LoVo (cell line): Measurements from ENCODE around the gene CORO1C.

Source experiments
- DNase-seq: peaks from one replicate; pipeline ENCODE4 v3.0.0-alpha.2; 2016; ENCODE audit warnings: low spot score

Gene CORO1C

DNA sequence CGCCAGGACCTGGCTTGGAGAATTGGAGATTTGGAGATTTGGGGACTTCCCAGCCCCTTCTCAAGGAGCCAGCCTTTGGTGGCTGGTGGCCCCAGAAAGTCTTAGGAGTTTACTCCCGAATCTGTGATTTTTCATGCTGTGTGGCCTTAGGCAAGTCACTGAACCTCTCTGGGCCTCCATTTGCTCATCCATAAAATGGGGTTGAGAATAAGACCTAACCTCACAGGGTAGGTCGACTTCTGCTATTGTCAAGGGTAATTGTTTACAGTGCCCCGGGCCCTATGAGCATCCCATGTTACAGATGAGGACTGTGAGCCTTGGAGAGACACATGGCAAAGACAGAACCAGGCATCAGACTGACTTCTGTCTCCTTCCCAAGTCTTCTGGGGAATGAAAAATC, 117.3 kb downstream of the CORO1C start:
- DNase-seq: no peak

DNA sequence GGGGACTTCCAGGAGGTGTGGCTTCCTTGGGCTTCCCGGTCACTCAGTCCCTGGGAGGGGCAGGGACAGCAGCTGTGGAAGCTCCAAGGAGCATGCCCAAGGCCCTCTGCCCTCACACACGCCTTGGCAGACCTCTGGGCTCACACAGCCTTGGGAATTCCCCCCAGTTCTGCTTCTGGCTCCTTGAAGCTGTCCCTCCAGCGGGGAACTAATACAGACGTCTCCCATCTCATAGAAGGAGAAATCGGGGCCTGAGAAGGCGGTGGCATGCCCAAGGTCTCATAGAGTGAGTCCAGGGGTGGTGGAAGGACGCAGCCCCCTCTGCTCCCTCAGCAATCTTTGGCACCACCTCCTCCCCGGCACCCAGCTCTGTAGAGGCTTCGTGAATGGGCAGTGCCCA, 117.8 kb downstream of the CORO1C start:
- no peak for DNase-seq

GRCh38 chr12:108612788-108613282, 118.5 kb downstream of the CORO1C start:
- DNase-seq: no peak

- DNase-seq: no peak
These were observed 119.4 kb downstream of the CORO1C start for GRCh38 chr12:108611884-108612415.

DNA sequence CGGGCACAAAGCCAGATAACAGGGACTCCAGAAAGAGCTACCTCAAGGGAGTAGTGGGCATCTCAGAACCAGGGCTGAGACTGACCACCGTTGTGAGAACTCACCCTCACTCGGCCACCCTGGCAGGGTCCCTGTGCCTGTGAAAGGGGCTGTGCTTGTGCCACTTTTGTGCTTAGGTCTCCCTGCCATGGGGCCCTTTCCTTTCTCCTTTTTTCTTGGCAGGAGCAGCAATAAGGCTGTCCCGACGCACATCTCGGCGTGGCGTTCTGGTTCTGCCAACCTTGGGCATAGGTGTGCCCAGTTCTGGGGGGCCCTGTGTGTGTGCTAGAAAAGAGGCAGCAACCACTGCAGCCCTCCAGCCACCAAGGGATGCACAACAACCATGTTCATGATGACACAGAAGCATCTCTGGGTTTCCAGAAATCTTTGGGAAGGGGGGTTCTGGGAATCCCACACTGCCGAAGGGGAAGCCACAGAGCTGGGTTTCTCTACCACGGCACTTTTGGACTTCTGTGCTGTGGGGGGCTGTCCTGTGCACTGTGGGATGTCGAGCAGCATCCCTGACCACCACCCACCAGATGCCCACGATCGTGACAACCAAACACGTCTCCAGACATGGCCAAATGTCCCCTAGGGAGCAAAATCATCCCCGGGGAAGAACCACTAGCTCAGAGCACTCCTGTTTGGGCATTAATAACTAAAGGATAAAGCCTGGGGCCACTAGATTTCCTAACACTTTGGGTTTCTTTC, 120.3 kb downstream of the CORO1C start:
- no peak for DNase-seq

DNA sequence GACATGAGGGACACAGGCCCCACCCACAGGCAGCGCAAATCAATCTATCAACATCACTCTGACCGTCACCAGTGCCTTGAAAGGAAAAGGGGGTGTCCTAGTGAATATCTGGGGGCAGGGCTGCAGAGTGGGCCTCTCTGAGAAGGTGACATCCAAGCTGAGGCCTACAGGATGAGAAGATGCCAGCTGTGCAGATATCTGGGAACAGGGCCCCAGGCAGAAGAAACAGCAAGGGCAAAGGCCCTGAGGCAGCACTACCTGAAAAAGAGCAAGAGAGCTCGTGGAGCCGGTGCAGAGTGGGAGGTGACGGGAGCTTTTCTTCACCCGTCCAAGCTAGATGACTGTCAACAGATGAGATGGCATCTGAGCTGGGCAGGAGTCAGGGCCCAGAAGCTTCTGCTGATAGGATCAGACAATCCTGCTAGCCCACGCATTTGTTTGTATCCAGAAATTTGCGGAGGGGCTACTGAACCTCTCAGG, 120.9 kb downstream of the CORO1C start:
- DNase-seq: no peak

GRCh38 chr12:108609537-108610335, 121.6 kb downstream of the CORO1C start:
- DNase-seq: no peak

DNA sequence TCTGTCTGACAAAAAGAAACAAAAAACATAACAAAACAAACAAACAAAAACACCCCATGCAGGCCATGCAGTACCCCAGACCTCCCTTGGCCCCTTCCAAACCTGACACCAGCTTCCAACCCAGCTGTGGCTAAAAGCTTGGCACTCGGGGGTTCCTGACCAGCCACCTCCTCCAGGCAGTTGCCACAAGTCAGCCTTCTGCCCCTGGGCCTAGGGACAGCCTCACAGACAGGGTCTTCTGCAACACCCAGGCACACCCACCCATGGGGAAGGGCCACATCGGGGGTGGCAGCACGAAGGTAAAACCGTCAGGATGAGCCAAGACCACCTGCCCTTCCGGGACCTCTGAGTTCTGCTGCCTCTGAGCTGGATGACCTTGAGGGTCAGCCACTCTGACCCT, 122.7 kb downstream of the CORO1C start:
- no peak for DNase-seq

GRCh38 chr12:108607981-108608600, 123.2 kb downstream of the CORO1C start:
- DNase-seq: no peak

GRCh38 chr12:108606492-108606891, 124.8 kb downstream of the CORO1C start:
- DNase-seq: no peak

DNA sequence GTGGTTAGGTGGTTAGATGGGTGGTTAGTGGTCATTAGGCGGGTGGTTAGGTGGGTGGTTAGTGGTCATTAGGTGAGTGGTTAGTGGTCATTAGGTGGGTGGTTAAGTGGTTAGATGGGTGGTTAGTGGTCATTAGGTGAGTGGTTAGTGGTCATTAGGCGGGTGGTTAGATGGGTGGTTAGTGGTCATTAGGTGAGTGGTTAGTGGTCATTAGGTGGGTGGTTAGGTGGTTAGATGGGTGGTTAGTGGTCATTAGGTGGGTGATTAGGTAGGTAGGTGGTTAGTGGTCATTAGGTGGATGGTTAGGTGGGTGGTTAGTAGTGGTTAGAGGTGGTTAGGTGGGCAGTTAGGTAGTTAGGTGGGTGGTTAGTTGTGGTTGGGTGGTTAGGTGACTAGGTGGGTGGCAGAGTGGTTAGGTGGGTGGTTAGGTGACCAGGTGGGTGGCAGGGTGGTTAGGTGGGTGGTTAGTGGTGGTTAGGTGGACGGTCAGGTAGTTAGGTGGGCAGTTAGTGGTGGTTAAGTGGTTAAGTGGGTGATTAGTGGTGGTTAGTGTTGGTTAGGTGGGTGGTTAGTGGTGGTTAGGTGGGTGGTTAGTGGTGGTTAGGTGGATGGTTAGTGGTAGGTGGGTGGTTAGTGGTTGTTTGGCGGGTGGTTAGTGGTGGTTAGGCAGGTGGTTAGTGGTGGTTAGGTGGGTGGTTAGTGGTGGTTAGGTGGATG, 125.5 kb downstream of the CORO1C start:
- no peak for DNase-seq

- no peak for DNase-seq
These were observed 126.2 kb downstream of the CORO1C start for GRCh38 chr12:108605000-108605689.

DNA sequence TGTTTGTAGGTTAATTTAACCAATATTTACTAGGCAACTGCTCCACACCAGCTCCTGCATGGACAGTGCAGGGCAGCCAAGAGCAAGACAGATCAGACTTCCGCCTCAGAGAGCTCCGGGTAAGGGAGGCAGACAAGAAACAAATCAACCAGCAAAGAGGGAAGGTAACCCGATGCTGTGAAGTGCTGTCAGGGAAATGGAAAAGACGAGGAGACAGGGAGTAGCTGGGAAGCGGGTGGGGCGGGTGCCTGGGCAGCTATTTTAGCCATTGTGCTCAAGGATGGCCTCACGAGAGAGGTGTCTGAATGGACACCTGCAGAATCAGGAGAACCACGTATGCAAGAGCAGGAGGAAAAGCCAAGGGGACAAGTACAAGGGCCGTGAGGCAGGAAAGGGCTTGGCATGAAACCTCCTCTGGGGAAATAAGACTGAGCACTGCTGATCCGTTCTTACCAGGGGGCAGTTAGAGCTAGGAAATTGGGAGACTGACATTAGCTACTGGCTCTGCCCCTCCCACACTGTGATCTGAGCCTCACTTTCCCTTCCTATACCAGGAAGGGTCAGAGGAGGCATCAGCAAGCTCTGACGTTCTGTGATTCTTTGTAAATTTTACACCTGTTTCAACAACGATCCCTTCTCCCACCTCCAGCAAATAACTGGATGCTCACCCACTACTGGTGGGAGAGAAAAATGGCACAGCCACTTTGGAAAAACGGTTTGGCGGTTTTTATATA, 126.9 kb downstream of the CORO1C start:
- no peak for DNase-seq

GRCh38 chr12:108603743-108604142, 127.6 kb downstream of the CORO1C start:
- no peak for DNase-seq

DNA sequence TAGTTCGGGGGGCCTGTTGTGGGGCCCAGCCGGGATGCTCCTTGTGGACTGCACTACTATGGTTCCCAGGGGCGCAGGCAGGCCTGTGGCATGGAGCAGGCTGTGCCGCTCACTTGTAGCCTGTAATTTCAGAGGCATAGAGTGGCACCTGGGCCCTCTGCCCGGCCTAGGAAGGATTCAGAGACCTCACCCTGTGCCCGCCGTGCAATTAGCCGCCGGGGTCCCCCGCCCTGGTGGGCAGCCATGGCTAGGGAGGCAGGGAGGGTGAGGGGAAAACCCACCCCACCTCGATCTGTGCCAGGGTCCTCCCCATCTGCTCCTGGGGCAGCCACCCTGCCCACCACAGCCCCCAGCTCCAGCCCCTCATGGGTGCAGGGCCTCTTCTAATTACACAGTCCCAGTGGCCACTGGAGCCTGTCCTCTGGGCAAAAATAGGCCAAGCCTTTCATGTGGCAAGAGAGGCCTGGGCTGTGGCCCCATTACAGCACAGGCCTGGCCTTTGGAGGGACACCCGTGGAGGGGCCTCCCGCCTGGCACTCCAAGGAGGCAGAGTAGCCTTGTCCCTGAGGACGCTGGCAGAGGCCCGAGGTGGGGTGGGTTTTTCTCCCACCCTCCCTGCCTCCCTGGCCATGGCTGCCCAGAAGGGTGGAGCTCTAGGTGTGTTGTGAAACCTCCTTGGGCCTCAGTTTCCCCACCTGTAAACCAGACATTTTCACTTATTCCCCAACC, 128.2 kb downstream of the CORO1C start:
- DNase-seq: no peak

GRCh38 chr12:108602209-108602705, 129.1 kb downstream of the CORO1C start:
- no peak for DNase-seq

GRCh38 chr12:108600702-108601007, 130.7 kb downstream of the CORO1C start:
- no peak for DNase-seq

DNA sequence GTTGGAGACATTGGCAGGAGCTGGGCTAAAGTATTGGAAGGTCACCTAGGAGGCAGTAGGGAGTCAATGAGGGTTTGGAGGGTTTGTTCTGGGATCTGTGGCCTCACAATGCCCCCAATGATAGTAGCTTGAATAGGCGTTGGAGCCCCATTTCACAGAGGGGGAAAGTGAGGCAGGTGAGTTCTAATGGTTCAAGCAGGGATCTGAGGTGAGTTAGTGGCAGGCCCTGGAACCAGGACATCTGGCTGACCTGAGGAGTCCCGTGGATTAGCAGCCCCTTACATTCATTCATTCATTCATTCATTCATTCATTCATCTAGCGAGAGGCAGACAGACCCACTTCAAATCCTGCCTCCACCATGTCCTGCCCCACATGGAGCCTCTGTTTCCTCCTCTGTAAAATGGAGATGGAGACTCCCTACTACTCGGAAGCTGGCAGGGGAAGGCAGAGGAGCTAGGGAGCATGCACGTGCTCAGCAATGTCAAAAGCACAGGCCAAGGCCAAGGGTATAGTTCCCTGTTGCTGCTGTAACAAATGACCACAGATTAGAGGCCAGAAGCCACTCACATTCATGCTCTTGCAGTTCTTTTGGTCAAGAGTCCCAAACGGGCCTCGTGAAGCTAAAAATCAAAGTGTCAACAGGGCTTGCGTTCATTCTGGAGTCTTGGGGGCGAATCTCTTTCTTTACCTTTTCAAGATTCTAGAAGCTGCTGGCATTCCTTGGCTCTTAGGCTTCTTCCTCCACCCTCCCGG, 131.2 kb downstream of the CORO1C start:
- no peak for DNase-seq

GRCh38 chr12:108599541-108599940, 131.8 kb downstream of the CORO1C start:
- no peak for DNase-seq
